Measurements from ENCODE around the gene NCBP3. TPM values are rescaled to one million over a fixed set of nuclear protein-coding genes. Genes with fewer than 3 reads are reported as not detected.

Gene NCBP3
- total and polyA plus RNA-seq, 2 of the 4 experiments (the other 2 are of a cell fraction): 10.8 to 13.5 TPM

DNA sequence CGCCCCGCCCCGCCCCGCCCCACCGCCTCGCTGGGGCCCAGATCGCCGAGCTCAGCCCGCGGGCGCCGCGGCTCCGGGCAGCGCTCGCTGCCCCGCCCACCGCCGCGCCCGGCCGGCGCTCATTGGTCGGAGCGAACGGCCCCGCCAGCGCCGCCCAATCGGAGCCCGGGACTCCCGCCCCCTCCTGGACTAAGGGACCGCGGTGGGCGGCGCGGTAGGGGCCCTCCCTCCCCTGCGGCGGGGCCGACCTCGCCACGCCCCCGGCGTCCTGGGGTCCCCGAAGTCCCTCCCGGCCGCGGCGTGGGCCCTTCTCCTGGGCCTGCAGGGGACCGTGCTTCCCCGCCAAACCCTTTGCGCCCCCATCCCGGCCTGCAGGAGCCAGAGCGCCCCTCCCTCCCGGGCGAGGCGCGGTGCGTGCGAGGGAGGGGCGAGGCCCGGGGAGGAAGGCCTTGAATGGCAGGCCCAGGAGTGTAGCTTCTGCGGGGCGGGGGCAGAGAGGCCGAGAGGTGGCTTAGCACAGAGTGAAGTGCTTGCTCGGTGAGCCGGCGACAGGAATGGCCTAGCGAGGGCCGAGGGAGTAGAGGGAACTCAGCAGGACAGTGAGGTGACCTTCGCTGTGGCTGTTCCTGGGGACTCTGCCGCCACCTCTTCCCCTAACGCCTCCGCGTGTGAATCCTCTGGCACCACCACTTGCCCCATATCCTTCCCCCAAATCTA, 47.1 kb upstream of the NCBP3 start, which contains the start of gene CAMKK1:
Gene CAMKK1 (minus strand): TSS at position 51 of the 717 bp plus-strand sequence. CDS start 7,366 bp downstream, outside the sequence.
- peak within 1 kb of the TSS; percentile 79 for H4K91ac ChIP-seq (ENCODE audit: insufficient read depth, low read depth, low read length)
- H2AFZ ChIP-seq (replicated peaks; ENCODE audit: low read length, poor library complexity): peak within 1 kb of the TSS; percentile 99
- peak within 1 kb of the TSS; percentile 84 for H2AK5ac ChIP-seq (ENCODE audit: low read depth, low read length)
- peak within 1 kb of the TSS; percentile 85 to 88; a peak in 3 of 4 replicates for H4K8ac ChIP-seq (ENCODE audit: low read depth in 2 of 2, low read length in 2 of 2)
- no peak within 1 kb of the TSS for H3K56ac ChIP-seq (ENCODE audit: extremely low read depth, insufficient read depth, low read length)
- TF ChIP-seq MAZ (IDR thresholded peaks at IDR 0.05; ENCODE audit: borderline replicate concordance, low read depth, low read length) (peak; percentile 90; the same call in 1 of the 2 replicates), MAFK (IDR thresholded peaks at IDR 0.05; ENCODE audit: low read depth, low read length) (no peak)
- no peaks in the 10 kb centered on the region for H3K27me3 ChIP-seq (ENCODE audit: control insufficient read depth, insufficient read depth, low read length)
- no TSS peak for BruUV-seq (replicated peaks)
- peak within 1 kb of the TSS; percentile 30; the same call in 1 of the 2 replicates for H2BK120ac ChIP-seq (ENCODE audit: low read depth, low read length)
- ATAC-seq (ENCODE audit: low read depth) (peak; percentile 86), DNase-seq (peak; percentile 72)
- 20% methylated on average over 8 of the region's 75 CpGs; no CpG with 5 or more reads in 1 of the 2 experiments for whole genome bisulfite sequencing, 2 experiments (ENCODE audit: extremely low coverage in 2 of 2, insufficient read length in 1 of 2)
- H3K4ac ChIP-seq (ENCODE audit: low read depth, low read length): peak within 1 kb of the TSS; percentile 80
- dilution Hi-C loops (cut with HindIII; ENCODE audit: low sequenced_read_pairs, unreplicated experiment) (no loop called here), intact Hi-C loops (cut with micrococcal nuclease) (loop anchor here (2.0 kb wide), 1 partner anchor 46 kb away; the partner anchor contains the start of gene NCBP3), in situ Hi-C loops (cut with MboI; ENCODE audit: low sequenced_read_pairs) (no loop called here)
- no peaks in the 10 kb centered on the region for H3K9me3 ChIP-seq (ENCODE audit: control insufficient read depth, insufficient read depth, low read length)
- peak within 1 kb of the TSS; percentile 12; the same call in 1 of the 2 replicates for H3K18ac ChIP-seq (ENCODE audit: low read depth, low read length)
- H2AK9ac ChIP-seq (replicated peaks; ENCODE audit: low read depth, low read length, poor library complexity): peak within 1 kb of the TSS; percentile 92
- peak within 1 kb of the TSS; percentile 87 for H3K4me2 ChIP-seq (ENCODE audit: low read depth, low read length)
- peaks cover 37% of the 10 kb centered on the region for H3K4me1 ChIP-seq (ENCODE audit: control insufficient read depth, insufficient read depth, low read length)
- H3K36me3 ChIP-seq (ENCODE audit: control insufficient read depth, insufficient read depth, low read length): no peaks in the 10 kb centered on the region
- peaks cover 31% of the 10 kb centered on the region for H3K9me1 ChIP-seq (ENCODE audit: insufficient read depth, low read length)
- peak within 1 kb of the TSS; percentile 67 for H3K4me3 ChIP-seq (ENCODE audit: insufficient read depth, low read depth, low read length)
- peak within 1 kb of the TSS; percentile 58 for H3K9ac ChIP-seq (ENCODE audit: low read depth, low read length)
- 0 out of 2 replicates have a peak within 1 kb of the TSS, but pooled peaks have one; percentile 48 for H2BK20ac ChIP-seq (ENCODE audit: low read depth, low read length)
- ChIA-PET CTCF (no interaction called here), POLR2A (ENCODE audit: unreplicated experiment) (no interaction called here)
- peaks cover 8 to 38% of the 10 kb centered on the region in 2 experiments; a peak in 3 of 4 replicates for H3K79me1 ChIP-seq (ENCODE audit: low read depth in 1 of 2, low read length in 2 of 2)
- H2BK5ac ChIP-seq (ENCODE audit: low read depth, low read length, poor library complexity, severe bottlenecking): peak within 1 kb of the TSS; percentile 87
- peak within 1 kb of the TSS; percentile 71 for H3K27ac ChIP-seq (ENCODE audit: insufficient read depth, low read length)
- no peak within 1 kb of the TSS; the same call in 2 of the 3 replicates for H2BK15ac ChIP-seq (ENCODE audit: low read depth, low read length)
- H4K5ac ChIP-seq (ENCODE audit: low read depth, low read length): peak within 1 kb of the TSS; percentile 49; the same call in 1 of the 2 replicates
- H4K20me1 ChIP-seq (ENCODE audit: insufficient read depth, low read length): peaks cover 6% of the 10 kb centered on the region; the same call in 1 of the 2 replicates
- H3K23ac ChIP-seq (ENCODE audit: low read depth, low read length): peak within 1 kb of the TSS; percentile 48; the same call in 1 of the 2 replicates
- 0 out of 2 replicates have a peak within 1 kb of the TSS, but pooled peaks have one; percentile 52 for H3K14ac ChIP-seq (replicated peaks; ENCODE audit: low read depth, low read length)

Data from IMR-90 (cell line).